Cardiac fibroblast (primary cell): ENCODE results near the gene ENTPD8.
"Not testable (repeated sequence)": the region's sequence is repeated elsewhere in the genome, so short reads cannot be mapped to it uniquely, and the experiment has no call there.

Experiments used
- DNase-seq, 2 donors: peaks; one replicate each; pipeline versions ENCODE4 v3.0.0 to v3.0.0-alpha.2; 2010; ENCODE audit warnings: low read depth in 2 of 2
- H3K4me3 ChIP-seq, 2 donors: replicated peaks in 1 of 2; 1 replicate in 1 of 2; 2 replicates in 1 of 2; pipeline ENCODE4 v1.5.1; 2011; ENCODE audit warnings: low read depth in 2 of 2, low read length in 2 of 2, mild to moderate bottlenecking in 2 of 2, moderate library complexity in 1 of 2
- TF ChIP-seq, protein P1 (sequence below): IDR thresholded peaks from one replicate; pipeline ENCODE4 v1.5.1; 2011; ENCODE audit warnings: low read depth, mild to moderate bottlenecking, low read length, inconsistent platforms

The ENTPD8 gene

DNA sequence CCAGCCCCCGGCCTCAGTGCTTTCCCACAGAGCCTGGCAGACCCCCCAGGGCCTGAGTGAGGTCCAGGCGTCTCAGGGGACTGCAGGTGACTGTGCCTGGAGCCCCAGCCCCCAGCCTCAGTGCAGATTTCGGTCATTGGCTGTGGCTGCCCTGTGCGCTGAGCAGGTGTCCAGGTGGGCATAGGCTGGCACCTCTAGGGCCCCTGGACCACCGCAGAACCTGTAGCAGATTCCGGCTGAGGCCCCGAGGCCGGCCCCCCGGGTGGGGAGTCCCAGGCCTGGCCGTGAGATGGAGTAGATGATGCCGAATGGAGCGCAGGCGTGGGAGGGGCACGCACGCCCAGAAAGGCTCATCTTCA lies 30.3 kb downstream of the ENTPD8 start:
- H3K4me3 ChIP-seq, result no peak overlapping the region
- no peak for DNase-seq
- TF ChIP-seq, protein P1, sequence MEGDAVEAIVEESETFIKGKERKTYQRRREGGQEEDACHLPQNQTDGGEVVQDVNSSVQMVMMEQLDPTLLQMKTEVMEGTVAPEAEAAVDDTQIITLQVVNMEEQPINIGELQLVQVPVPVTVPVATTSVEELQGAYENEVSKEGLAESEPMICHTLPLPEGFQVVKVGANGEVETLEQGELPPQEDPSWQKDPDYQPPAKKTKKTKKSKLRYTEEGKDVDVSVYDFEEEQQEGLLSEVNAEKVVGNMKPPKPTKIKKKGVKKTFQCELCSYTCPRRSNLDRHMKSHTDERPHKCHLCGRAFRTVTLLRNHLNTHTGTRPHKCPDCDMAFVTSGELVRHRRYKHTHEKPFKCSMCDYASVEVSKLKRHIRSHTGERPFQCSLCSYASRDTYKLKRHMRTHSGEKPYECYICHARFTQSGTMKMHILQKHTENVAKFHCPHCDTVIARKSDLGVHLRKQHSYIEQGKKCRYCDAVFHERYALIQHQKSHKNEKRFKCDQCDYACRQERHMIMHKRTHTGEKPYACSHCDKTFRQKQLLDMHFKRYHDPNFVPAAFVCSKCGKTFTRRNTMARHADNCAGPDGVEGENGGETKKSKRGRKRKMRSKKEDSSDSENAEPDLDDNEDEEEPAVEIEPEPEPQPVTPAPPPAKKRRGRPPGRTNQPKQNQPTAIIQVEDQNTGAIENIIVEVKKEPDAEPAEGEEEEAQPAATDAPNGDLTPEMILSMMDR, result no peak

DNA sequence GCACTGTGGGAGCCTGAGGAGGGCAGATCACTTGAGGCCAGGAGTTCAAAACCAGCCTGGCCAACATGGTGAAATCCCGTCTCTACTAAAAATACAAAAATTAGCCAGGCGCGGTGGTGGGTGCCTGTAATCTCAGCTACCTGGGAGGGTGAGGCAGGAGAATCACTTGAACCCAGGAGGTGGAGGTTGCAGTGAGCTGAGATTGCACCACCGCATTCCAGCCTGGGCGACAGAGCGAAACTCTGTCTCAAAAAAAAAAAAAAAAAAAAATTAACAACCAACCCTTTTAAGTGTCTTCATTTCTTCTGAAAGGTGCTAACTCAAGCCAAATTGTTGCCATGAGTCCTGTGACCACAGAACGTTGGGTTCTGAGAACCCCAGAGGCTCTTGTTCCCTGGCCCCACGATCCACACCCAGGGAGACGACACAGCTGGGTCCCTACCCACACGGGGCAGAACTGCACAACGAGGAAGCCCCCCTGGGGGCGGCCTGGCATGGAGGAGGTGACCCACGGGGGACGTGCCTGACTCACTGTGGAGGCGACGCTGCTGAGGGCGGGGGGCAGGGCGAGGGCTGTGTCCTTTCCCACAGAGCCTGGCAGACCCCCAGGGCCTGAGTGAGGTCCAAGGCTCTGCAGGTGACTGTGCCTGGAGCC lies 30.8 kb downstream of the ENTPD8 start:
- DNase-seq, result not testable (repeated sequence)

DNA sequence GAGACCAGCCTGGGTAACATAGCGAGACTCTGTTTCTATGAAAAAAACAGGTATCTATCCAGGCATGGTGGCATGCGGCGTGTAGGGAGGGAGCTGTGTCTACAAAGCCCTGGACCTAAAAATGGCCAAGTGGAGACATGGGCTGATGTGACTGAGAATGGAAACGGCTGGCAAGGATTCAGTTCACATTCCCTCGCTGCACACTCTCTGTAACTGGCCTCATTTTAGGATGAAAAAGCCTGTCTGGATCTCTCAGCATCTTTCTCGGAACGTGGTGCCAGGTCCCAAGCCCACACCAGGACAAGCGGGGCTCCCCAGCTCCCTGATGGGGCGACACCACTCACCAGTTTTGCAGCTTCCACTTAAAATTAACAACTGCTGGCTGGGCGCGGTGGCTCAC lies 31.6 kb downstream of the ENTPD8 start:
- no peak overlapping the region for H3K4me3 ChIP-seq
- TF ChIP-seq, protein P1, result no peak
- no peak for DNase-seq

More for the DNA sequence above, 30.8 kb downstream of the ENTPD8 start:
- H3K4me3 ChIP-seq, result not testable (repeated sequence)

DNA sequence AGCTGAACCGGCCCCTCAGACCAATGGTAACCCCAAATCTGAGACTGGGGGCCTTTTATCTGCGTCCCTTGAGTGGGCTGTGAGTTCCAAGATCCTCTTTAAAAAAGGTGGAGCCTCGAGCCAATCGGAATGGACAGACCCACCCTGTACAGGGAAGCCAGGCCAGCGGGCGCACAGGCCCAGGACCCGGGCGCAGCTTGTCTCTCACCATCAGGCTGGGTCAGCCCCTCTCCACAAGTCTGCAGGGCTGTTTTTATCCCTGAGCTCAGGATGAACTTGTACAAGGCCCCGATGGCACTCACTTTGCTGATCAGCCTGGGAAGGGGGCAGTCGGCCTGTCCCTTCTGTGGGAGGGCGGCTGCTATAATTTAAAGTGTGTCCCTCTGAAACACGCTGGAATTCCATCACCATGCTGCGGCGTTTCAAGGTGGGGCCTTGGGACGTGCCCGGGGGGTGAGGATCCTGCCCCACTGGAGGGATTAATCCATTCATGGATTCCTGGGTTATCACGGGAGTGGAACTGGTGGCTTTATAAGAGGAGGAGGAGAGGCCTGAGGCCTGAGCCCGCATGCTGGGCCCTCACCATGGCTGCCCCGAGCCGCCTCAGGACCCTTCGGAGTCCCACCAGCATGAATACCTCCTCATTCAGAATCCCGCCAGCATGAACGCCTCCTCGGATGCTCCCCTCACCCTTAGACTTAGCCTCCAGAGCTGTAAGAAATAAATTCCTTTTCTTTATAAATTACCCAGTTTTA lies 32.3 kb downstream of the ENTPD8 start:
- no peak overlapping the region for H3K4me3 ChIP-seq
- no peak for DNase-seq
- TF ChIP-seq, protein P1, result no peak

DNA sequence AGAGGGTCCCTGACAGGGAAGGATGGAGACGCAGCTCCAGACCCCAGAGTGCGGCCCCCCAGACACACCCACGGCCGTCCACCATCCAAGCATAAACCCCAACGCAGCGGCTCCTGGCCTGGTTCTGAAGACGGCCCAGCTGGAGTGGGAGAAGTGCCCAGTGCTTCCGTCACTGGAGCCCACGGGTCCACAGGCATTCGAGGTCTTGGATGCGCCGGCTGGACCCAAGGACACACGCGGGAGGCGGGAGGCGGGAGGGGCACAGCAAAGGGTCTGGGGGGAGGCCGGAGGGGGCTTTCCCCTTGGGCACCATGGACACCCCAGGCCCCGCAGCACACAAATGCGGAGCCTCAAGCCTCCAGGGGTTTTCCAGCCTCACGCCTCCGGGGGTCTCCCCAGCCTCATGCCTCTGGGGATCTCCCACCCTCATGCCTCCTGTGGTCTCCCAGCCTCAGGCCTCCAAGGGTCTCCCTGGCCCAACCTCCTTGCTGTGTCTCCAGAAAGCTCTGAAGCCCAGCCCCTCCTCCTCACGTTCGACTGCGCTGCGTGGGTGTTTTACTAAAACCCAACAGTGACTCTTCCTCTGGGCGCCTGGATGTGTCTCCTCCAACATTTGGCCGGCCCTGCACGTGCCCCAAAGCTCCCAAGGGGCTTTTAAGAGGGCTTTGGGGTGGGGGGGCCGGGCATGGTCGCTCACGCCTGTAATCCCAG lies 33.4 kb downstream of the ENTPD8 start:
- TF ChIP-seq, protein P1, result no peak
- DNase-seq, result peak; percentile 21 to 33
- peak overlapping the region in 1 of 2 donors; percentile 42 for H3K4me3 ChIP-seq

DNA sequence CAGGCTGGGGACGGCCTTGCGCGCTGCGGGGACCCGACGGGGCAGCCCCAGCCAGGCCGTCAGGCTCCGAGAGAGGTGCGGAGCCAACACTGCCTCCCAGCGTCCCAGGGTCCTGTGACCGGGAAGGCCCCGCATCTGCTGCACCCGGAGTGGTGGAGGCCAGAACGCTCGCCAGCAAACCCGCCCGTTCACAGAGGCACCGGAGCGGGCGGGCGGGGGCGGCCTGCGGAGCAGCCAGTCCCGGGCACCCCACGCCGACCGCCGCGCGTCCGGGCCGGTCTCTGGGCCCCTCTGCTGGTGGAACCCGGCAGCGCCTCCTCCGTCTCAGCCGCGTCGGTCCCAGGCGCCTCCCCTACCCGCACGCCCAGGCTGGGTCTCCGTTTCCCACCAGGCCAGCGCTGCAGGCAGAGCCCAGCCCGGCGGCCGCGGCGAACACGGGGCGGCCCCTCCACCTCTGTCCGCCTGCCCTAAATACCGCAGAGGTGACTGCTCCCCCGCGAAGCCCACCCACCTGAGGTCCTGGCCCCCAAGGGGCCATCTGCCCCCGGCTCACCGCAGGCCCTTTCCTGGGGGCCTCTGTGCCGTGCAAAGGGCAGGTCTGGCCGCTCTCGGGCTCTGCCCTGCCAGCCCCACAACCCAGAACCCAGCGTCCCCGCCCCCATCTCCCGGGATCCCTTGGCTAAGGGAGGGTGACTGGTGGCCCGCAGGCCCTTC lies 34.1 kb downstream of the ENTPD8 start:
- peak overlapping the region; percentile 25 to 46 for H3K4me3 ChIP-seq
- TF ChIP-seq, protein P1, result peak; percentile 61
- DNase-seq, result peak; percentile 63 to 80
